ENCODE results near the gene DLG2.
"Not testable (repeated sequence)": the region's sequence is repeated elsewhere in the genome, so short reads cannot be mapped to it uniquely, and the experiment has no call there.

Gene DLG2

GRCh38 chr11:85044911-85045310, 582.2 kb downstream of the DLG2 start:
- DNase-seq (ENCODE audit: low read depth in 2 of 3, low spot score in 1 of 3) = no peak

- no peak for DNase-seq (ENCODE audit: low read depth in 2 of 3, low spot score in 1 of 3)
Observed at GRCh38 chr11:85042361-85042760, 584.8 kb downstream of the DLG2 start.

GRCh38 chr11:85040166-85040565, 587.0 kb downstream of the DLG2 start:
- no peak for DNase-seq (ENCODE audit: low read depth in 2 of 3, low spot score in 1 of 3)

GRCh38 chr11:85029964-85030363, 597.2 kb downstream of the DLG2 start:
- no peak for DNase-seq (ENCODE audit: low read depth in 2 of 3, low spot score in 1 of 3)

- no peak for DNase-seq (ENCODE audit: low read depth in 2 of 3, low spot score in 1 of 3)
Observed at GRCh38 chr11:85028329-85029101, 598.6 kb downstream of the DLG2 start.

GRCh38 chr11:85027346-85027745, 599.8 kb downstream of the DLG2 start:
- DNase-seq (ENCODE audit: low read depth in 2 of 3, low spot score in 1 of 3) = no peak

GRCh38 chr11:85021058-85021457, 606.1 kb downstream of the DLG2 start:
- DNase-seq (ENCODE audit: low read depth in 2 of 3, low spot score in 1 of 3) = no peak

GRCh38 chr11:84993386-84993785, 633.8 kb downstream of the DLG2 start:
- DNase-seq (ENCODE audit: low read depth in 2 of 3, low spot score in 1 of 3) = no peak

- no peak for DNase-seq (ENCODE audit: low read depth in 2 of 3, low spot score in 1 of 3)
Observed at GRCh38 chr11:84990141-84990540, 637.0 kb downstream of the DLG2 start.

GRCh38 chr11:84987686-84988187, 639.4 kb downstream of the DLG2 start:
- DNase-seq (ENCODE audit: low read depth in 2 of 3, low spot score in 1 of 3) = not testable (repeated sequence)

- no peak for DNase-seq (ENCODE audit: low read depth in 2 of 3, low spot score in 1 of 3)
Observed at GRCh38 chr11:84981301-84981700, 645.8 kb downstream of the DLG2 start.

GRCh38 chr11:84969103-84969502, 658.0 kb downstream of the DLG2 start:
- no peak for DNase-seq (ENCODE audit: low read depth in 2 of 3, low spot score in 1 of 3)

- DNase-seq (ENCODE audit: low read depth in 2 of 3, low spot score in 1 of 3) = no peak
Observed at GRCh38 chr11:84965484-84965883, 661.7 kb downstream of the DLG2 start.

- no peak for DNase-seq (ENCODE audit: low read depth in 2 of 3, low spot score in 1 of 3)
Observed at GRCh38 chr11:84963240-84963639, 663.9 kb downstream of the DLG2 start.

GRCh38 chr11:84962018-84962417, 665.1 kb downstream of the DLG2 start:
- no peak for DNase-seq (ENCODE audit: low read depth in 2 of 3, low spot score in 1 of 3)

GRCh38 chr11:84958295-84958694, 668.8 kb downstream of the DLG2 start:
- DNase-seq (ENCODE audit: low read depth in 2 of 3, low spot score in 1 of 3) = no peak

- no peak for DNase-seq (ENCODE audit: low read depth in 2 of 3, low spot score in 1 of 3)
Observed at GRCh38 chr11:84950569-84951270, 676.4 kb downstream of the DLG2 start.

GRCh38 chr11:84947970-84948580, 679.1 kb downstream of the DLG2 start:
- no peak for DNase-seq (ENCODE audit: low read depth in 2 of 3, low spot score in 1 of 3)

GRCh38 chr11:84947070-84947469, 680.1 kb downstream of the DLG2 start:
- DNase-seq (ENCODE audit: low read depth in 2 of 3, low spot score in 1 of 3) = no peak

GRCh38 chr11:84930863-84931262, 696.3 kb downstream of the DLG2 start:
- no peak for DNase-seq (ENCODE audit: low read depth in 2 of 3, low spot score in 1 of 3)

GRCh38 chr11:84929738-84930137, 697.4 kb downstream of the DLG2 start:
- no peak for DNase-seq (ENCODE audit: low read depth in 2 of 3, low spot score in 1 of 3)

GRCh38 chr11:84924154-84924692, 702.9 kb downstream of the DLG2 start:
- DNase-seq (ENCODE audit: low read depth in 2 of 3, low spot score in 1 of 3) = no peak

All from stimulated activated CD4-positive, alpha-beta T cell treated with anti-CD3 and anti-CD28 coated beads, Interleukin-12 subunit alpha, Interleukin-12 subunit beta, amount 100 ng/mL, for 48 hours (primary cell).